Left hindlimb (tissue), 1 donor: ENCODE measurements around the gene MSLN.

Source experiments
- DNase-seq: peaks from one replicate; pipeline ENCODE4 v3.0.0-alpha.2; 2018

The MSLN gene

DNA sequence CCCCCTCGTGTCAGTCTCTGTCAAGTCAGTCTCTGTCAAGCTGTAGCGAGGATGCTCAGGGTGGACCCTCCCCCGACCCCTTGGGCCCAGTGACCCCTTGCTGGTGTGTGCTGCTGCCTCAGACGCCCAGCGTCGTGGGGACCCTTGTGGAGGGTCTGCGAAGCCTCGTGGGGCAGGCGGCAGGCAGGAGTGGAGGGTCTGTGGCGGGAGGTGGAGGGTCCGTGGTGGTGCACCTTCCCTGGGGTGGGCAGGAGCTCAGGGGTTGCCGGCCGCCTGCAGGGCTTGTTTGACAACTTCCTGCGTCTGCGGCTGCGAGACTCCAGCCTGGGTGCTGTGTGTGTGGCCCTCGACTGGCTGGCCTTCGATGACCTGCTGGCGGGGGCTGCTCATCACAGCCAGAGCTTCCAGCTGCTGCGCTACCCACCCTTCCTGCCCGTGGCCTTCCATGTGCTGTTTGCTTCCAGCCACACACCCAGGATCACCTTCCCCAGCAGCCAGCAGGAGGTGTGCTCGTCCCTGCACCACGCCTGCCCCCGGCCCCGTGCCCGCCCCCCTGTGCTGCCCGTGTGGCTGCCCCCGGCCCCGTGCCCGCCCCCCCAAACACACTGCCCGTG lies 34.4 kb downstream of the MSLN start:
- no peak for DNase-seq

DNA sequence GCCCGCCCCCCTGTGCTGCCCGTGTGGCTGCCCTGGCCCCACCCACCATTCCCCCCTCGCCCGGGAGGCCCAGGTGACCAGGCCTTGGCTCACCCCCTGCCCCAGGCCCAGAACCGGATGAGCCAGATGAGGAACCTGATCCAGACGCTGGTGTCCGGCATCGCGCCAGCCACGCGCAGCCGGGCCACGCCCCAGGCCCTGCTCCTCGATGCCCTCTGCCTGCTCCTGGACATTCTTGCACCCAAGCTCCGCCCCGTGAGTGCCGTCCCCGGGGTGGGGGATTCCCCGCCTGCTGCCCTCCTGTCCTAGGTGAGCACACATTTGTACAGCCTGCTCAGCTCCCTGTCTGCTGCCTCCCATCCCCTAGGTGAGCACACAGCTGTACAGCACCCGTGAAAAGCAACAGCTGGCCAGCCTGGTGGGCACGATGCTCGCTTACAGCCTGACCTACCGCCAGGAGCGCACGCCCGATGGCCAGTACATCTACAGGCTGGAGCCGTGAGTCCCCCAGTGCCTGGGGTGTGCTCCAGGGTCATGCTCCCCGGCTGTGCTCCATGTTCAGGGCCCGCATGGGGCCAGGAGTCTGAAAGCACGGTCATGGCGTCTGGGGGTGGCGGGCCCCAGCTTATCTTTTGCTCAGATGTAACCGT lies 35.2 kb downstream of the MSLN start:
- no peak for DNase-seq

DNA sequence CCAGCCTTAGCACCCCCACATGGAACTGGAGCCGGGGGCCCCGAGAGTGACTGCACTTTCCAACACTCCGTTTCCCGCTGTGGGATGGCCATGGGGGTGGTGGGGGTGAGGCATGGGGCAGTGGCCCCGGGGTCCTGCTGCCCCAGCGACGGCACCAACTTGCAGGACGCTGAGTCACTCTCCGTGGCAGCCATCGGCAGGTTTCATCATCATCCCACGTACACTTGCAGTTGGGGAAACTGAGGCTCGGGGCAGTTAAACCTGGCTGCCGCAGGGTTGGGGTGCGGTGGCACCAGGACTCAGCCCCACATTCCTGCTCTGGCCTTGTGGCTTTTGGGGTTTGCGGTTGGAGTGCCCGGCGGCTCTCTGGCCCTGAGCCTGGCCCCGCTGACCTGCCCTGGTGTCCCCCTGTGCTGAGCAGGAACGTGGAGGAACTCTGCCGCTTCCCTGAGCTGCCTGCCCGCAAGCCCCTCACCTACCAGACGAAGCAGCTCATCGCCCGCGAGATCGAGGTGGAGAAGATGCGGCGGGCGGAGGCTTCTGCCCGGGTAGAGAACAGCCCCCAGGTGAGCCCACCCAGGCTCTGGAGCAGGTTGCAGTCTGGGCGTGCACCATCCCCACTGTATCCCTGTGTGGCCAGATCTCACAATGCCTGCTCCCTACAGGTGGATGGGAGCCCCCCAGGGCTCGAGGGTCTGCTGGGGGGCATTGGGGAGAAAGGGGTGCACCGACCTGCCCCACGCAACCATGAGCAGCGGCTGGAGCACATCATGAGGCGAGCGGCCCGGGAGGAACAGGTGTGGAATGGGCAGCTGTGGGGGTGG lies 36.0 kb downstream of the MSLN start:
- no peak for DNase-seq

DNA sequence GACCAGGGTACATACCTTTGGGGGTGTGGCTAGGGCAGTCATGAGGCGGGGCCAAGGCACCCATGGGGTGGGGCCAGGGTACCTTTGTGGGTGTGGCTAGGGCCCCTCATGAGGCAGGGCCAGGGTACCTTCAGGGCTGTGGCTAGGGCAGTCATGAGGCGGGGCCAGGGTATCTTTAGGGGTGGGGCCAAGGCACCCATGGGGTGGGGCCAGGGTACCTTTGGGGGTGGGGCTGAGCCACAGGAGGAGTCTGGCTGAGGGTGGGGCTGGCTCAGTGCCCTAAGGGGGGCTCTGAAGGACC lies 36.5 kb downstream of the MSLN start:
- no peak for DNase-seq

DNA sequence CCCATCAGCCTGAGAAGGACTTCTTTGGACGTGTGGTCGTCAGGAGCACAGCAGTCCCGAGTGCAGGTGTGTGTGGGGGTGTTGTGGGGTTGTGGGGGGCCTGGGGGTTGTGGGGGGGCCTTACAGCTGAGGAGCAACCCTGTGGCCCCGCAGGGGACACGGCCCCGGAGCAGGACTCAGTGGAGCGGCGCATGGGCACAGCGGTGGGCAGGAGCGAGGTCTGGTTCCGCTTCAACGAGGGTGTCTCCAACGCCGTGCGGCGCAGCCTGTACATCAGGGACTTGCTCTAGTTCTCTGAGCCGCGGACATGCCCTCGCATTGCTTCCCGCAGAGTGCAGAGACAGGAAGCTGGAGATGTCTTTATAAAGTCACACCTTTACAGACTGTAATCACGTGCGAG lies 37.2 kb downstream of the MSLN start:
- DNase-seq, result no peak

DNA sequence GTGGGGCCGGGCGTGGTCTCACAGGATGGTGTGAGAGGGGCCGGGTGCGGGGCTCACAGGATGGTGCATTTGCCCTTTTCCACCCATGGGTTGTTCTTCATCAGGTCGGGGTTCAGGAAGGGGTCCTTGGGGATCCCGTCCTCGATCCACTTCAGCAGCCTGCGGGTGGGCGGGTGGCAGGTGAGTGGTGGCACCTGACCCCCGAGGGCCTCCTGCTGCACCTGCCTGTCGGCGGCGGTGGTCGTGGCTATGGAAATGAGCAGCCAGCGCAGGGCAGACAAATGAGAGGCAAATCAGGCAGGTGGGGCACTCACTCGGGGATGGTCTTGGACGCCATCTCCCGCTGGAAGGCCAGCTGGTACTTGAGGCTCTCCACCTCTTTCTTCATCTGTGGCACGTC lies 38.1 kb downstream of the MSLN start:
- DNase-seq, result no peak

DNA sequence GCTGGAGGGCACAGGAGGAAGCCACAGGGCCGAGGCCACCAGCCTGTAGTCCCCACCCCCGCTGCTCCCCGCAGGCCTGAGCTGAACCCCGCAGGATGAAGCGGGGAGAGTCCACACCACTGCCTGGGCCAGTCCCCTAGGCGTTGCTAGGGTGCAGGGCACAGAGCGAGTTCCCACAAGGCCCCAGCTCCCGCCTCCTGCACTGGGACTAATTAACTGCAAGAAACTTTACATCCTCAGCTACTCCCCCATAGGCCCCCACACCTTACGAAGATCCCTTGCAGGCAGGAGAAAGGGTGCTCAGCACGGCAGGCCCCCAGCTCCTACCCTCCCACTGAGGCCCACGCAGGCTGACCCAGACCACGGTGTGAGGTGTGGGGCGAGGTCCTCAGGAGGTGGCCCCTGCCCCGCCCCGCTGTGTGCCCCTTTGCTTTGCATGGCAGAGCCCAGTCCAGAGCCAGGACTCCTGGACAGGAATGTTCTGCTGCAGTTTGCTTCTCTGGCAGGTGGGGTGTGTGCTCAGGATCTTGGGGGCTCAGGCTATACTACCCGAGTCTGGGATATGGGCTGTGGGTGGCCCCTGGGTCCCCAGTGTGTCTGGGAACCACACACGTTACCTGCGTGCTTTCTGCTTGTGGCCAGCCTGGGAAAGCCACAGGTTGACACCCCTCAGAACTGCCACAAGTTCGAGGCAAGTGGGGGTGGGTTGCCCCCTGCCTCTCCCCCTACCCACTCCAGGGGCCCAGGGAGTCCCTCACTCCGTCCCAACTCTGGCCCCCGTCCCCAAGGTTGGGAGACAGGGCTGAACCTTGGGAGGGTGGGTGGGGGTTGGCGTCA lies 38.8 kb downstream of the MSLN start:
- no peak for DNase-seq

DNA sequence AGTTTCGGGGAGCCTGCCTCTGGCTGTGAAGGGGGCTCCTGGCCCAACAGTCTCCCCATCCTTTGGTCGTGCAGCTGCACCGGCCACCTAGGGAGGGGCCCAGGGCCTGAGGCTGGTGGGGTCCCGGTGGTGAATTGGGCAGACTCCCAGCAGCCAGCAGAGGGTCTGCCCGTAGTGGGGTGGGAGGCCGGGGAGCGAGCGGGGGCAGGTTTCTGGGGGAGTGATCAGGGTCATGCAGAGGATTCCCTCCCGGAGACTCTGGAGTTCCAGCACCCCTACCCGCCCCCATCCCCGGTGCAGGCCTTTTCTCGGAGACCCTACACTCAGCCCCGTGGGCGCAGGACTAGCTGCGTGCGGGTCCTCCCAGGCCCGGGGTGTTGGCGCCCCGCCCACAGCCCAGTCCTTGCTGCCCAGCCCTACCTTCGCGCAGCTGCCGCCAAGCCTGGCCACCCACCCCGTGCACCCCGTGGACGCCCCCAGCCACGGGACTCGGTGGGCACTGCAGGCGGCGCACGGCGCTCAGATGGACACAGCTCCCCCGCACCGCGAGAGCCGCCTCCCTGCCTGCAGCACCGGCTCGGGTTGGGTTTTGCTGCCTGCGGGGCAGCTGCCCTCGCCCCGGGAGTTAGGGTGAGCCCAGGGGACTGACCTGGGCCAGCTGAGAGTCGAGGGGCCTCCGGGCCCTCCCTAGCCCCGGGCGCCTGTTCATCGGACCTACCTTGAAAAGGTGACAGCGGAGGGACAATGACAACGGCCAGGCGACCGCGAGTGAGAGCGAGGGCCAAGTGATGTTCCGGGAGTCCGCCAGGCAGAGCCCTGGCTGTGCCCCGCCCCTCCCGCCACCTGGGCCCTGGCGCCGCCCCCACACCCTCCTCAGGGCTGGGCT lies 39.7 kb downstream of the MSLN start, which contains the start of gene GNG13:
TSS of gene GNG13 (minus strand) at position 787 of the 886 bp plus-strand sequence. CDS start 1,657 bp downstream, outside the sequence.
- DNase-seq, result no peak

DNA sequence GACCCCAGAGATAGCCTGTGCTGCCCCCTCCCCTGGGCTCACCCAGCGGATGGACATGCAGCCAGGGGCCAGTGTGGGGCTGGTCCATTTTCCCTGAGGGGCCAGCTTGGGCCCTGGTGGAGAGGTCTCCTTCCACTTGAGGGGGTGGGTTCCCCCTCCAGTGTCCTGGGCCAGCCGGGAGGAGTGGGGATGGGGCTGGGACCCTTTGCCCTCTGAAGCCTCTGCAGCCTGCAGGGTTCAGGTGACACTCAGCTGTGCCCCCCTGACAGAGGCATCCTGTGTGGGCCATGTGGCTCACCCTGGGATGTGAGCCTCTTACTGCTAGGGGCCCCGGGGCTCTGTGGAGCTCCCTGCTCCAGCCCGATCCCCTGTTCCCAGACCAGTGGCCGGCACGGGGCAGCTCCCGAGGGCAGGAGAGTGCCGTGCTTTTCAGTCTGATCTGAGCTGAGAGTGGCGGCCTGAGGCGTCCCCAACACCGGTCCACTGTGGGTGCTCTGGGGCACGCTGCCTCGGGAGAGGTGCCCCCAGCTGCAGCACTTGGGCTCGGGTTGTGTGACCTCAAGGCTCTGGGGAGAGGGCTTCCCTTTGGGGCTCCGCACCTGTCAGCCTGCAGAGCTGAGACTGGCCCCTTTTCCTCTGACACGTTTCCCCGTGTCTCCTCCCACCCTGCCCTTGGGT lies 40.4 kb downstream of the MSLN start:
- DNase-seq, result no peak

DNA sequence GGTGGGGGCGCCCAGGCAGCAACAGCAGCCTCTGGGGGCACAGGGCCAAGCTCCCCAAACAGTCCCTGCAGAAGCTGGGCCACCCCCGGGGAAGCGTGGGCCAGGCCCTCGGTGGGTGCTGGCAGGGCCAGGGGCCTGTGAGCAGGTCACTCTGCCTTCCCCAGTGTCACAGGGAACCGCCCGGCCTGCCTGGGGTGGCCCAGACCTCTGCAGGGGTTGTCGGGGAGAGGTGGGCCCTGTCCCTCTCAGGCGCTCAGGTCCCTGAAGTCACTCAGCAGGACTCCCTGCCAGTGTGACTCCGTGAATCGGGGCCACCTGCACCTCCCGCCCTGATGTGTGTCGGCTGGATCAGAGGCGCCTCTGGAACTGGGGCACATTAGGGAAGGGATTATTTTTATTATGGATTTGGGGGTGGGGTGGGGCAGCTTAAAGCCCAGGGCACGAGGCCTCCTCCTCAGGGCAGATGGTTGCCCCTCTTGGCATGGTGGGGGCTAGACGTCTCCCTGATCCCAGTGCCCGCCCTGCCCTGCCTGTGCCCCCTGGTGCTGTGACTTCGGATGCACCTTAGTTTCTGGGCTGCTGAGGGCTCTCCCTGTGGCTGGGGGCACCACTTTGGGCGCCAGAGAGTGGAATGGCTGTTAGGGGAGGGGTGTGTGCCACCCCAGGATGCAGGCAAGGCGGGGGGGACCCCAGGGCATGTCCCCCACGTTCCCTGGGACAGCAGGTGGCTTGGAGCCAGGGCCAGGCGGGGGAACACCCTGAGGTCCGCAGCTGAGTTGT lies 41.2 kb downstream of the MSLN start:
- DNase-seq, result no peak

DNA sequence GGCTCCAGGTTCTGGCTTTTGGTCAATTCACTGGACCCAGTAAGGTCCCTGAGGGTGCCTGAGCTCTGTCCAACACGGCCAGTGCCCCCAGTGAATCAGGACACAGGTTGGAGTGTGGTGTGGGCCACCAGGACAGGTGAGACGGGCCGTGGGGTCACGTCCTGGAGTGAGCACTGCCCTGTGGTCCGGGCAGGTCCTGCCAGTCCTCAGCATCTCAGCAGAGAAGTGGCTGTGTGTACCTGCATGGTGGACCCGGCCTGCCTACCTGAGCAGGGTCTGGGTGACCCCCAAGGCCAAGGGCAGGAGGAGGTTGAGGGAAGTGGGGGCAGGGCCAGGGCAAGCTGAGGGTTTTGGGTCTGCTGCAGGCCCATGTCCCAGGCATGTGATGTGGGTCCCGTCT lies 41.9 kb downstream of the MSLN start:
- DNase-seq, result no peak

DNA sequence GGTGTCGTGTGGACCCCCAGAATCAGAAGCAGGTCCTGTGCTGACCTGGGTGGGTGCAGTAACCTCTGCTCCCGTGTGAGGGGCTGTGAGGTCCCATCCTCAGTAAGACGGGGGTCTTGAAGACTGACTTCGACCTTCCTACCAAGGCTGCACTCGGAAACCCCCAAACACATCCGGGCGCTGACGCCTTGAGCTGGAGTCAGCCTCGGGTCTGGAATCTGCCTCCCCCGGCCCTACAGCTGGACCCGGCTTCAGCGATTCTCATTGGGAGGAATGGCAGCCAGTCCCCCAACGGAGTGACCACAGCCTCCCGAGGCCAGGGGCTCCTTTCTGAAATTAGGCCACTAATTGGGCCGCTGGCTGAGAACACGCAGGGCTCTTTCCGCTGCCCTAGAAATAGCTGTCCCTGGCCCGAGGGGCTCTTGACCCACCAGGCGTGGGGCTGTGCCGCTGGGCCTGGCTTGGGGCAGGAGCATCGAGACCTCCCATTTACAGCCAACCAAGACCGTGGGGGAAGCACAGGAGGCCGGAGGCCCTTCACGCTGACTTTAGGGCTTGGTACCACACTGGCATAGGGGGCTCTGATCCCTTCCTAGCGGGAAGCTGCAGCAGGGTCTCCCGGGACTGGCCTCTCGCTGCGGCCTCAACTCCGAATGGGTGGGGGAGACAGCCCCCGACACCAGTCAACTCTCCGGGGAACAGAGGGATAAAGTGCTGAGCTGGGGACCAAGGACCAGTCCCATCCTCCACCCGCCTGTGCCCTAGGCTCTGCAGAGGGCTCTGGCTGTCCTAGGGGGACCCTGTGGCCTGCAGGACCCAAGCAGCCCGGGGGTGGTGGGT lies 42.6 kb downstream of the MSLN start:
- no peak for DNase-seq

DNA sequence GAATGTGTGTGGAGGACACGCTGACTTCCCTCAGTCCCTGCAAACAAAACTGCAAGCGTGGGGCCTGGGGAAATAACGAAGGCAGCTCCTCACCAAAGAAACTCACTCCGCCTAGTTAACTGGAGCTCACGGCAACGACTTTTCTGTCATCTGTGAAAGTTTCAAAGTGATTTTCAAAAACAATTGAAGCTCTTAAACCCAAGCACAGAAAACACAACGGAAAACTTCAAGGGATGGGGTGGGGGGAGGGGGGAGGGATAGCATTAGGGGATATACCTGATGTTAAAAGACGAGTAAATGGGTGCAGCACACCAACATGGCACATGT lies 43.2 kb downstream of the MSLN start:
- no peak for DNase-seq

DNA sequence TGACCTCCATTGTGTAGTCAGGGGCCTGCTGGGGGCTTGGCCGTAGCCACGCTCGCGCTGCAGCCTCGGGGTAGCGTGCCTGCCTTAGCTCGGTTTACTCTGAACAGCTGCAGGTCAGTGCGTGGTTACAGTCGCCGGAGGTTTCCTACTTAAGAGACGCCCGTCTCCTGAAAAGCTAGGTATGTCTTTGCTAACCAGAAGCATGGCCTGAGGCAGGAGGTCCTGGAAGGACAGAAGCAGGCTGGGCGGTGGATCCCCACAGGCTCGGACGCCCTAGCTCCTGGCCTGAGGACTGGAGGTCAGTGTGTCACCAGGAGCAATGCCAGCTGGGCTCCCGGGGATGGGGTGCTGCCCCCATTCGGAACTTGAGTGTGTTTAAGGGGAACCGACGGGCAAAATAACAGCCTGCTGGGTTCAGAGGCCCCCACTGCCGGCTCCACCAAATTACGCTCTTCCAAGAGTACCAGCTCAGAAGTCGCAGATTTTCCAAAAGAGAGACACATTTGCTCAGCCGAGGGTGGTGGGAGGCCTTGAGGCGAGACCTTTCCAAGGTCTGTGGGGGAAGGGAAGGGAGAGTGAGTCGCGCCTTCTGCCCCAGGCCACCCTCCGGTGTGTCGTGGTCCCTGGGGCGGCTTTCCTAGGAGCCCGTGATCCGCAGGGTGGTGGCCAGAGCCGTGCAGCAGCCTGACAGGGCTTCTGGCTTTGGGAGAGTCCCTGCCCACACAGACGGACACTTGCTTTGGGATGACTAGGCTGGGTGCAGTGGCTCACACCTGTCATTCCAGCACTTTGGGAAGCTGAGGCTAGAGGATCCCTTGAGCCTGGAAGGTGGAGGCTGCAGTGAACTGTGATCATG lies 43.9 kb downstream of the MSLN start:
- no peak for DNase-seq

DNA sequence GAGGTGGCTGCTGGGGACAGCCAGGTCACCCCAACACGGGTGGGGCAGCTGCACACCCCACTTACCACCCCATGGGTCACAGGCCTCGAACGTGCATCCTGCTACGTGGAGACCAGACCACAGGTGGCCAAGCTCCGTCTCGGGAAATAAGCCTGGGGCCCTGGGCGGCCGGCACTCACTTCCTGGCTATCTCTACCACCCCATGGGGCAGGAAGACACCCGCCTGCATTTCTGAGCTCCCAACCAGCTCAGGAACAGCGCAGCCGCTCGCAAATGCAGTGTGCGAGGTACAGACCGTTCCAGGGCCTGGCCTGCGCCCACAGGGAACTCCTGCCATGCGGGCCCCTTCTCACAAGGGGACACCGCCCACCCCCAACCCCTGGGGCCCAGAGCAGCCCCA lies 44.9 kb downstream of the MSLN start:
- DNase-seq, result no peak

DNA sequence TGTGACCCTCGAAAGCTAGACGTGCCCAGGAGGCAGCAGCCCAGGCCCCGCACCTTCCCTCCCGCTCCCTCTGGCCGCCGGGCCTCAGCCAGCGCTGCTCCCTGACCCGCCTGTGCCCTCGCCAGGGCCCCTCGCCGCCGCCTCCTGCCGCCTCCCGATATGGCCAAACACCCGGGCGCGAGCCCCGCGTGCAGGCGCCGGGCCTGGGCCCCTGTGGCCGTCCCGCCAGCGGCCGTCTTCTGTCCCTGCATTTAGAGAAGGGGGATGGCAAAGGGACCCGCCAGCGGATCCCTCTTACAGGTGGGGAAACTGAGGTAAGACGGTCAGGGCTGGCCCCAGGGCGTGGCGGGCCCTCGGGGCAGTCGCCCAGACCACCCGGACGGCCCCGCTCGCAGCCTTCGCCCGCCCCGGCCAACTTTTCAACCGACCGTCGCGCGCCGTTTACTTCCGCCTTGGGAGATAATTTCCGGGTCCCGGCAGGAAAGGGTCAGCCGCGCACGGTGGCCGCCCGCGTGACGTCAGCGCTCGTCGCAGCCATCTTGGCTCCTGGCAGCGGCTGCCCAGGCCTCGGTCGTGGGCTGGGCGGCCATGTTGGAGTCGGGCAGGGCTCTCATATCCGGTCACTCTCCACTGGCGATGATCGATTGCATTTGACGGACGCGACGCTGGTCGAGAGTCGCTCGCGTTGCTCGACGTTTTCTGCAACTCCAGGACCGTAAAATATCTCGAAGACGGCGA lies 47.0 kb downstream of the MSLN start:
- DNase-seq, result peak; percentile 94

DNA sequence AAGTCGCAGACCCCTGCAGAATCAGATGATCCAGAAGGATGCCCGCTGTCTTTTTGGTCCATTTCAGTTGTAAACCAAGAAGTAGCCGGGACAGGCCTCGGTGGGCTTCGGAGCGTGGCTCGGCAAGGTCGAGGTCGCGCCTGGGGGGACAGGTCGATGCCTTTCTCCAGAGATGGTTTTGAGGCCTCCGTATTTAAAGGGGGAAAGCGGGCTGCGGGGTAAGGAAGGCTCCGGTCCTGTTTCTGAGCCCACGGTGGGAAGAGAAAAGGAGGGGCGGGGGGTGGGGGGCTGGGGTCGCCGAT lies 47.5 kb downstream of the MSLN start:
- DNase-seq, result no peak

DNA sequence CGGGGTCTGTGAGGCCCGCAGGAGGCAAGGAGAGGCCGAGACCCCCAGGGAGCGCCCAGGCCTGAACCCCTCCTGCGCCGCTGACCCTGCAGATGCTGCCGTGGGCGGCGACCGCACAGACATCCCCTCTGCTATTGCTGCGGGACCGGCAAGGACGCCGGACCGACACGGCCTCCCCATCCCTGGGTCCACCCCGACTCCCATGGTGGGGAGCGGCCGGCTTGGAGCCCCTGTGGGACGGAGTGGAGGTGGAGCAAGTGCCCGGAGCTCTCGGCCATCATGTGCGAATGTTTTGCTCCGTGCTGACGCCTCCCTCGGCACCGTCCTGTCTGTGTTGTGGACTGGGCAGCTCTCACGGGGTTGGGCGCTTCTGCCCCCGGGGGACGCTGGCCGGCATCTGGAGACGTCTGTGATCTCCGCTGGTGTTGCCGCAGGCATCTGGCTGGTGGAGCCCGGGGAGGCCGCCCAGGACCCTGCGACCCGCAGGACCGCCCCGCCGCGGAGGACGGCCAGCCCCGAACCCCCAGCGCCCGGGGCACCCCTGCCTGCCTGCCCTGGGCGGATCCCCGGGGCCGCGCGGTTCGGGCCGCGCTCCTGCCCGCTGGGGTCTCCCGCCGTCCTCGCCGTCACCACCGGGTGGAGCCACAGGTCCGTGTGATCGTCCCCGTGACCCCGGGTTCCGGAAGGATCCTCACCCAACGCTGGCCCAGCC lies 52.8 kb downstream of the MSLN start:
- DNase-seq, result no peak
